Pancreas (tissue), 10 donors: ENCODE data around the gene HOXC12. TPM values are rescaled to one million over a fixed set of nuclear protein-coding genes. Genes with fewer than 3 reads are reported as not detected.
A peak's percentile ranks its signal among the peaks of the same experiment; 100 is the strongest.

ENCODE experiments used
- ATAC-seq, 4 donors: fragments of 200-7000 bp; cut with Tn5 transposase; one replicate each; pipeline versions ENCODE4 v1.8.0 to v1.9.1; 2020; ENCODE audit warnings: mild to moderate bottlenecking in 4 of 4, moderate library complexity in 4 of 4
- DNase-seq, 6 donors: peaks; one replicate each; pipeline ENCODE4 v3.0.0-alpha.2; 2020
- FAIRE-seq: peaks from 2 replicates; lab custom pipeline; 2012; peaks lifted over from hg19 to GRCh38; lab: Jason Lieb, UNC
- H3K27ac ChIP-seq, 4 donors: fragments of 200-600 bp; sonication (generic); 1 replicate in 3 of 4; 2 replicates in 1 of 4; pipeline versions ENCODE4 v1.5.0 to v1.8.0; 2020
- H3K27me3 ChIP-seq, 4 donors: fragments of 200-600 bp; one replicate each; pipeline ENCODE4 v1.8.0; 2021
- H3K36me3 ChIP-seq, 3 donors: fragments of 200-600 bp; sonication (generic) in 1 of 3; one replicate each; pipeline versions ENCODE4 v1.5.0 to v1.8.0; 2020 to 2021
- H3K4me1 ChIP-seq, 3 donors: fragments of 200-600 bp; one replicate each; pipeline ENCODE4 v1.8.0; 2021
- H3K4me3 ChIP-seq, 4 donors: fragments of 200-600 bp; sonication (generic) in 2 of 4; one replicate each; pipeline versions ENCODE4 v1.5.0 to v1.8.0; 2020 to 2021
- H3K9me3 ChIP-seq, 4 donors: fragments of 200-600 bp; one replicate each; pipeline ENCODE4 v1.8.0; 2021
- WGBS, 2 donors: extraction: QIAGEN DNeasy Blood & Tissue Kit; methylation state at CpG; one replicate each; pipeline ENCODE4 v1.1.7; 2013; 5-methylcytosine and 5-hydroxymethylcytosine counted together
- intact Hi-C, 3 donors: fragments of 100-400 bp; cut with DNase I; formaldehyde crosslinking; loops; one replicate each; pipeline versions ENCODE4 v1.11.1 to v1.14.2; 2022
- polyA plus RNA-seq, 2 donors: library from polyadenylated mRNA; stranded (reverse); fragments of 200-250 nt; gene quantifications; one replicate each; pipeline ENCODE4 v1.2.3, GENCODE V29; 2013
- total RNA-seq, 6 donors: library from RNA; stranded (reverse); fragmentation: NEBNext Ultra II Directional in 4 of 6; extraction: Animal tissue kit (Norgen Biotek cat#: 25700) in 4 of 6; gene quantifications; one replicate each; pipeline versions ENCODE4 v1.2.1 to v1.2.4, GENCODE V29; 2021 to 2023
- TF ChIP-seq, protein P1 (sequence below), 4 donors: fragments of 200-600 bp; sonication (generic) in 3 of 4; IDR thresholded peaks; one replicate each; pipeline versions ENCODE4 v1.5.0 to v1.8.0; 2021; ENCODE audit warnings: antibody characterized with exemption in 4 of 4
- donor health status: healthy with polysubstance abuse.
- donor health status: DM: no; HTN: no; CAD: no; lungs with moderate emphysema.
- donor health status: DM: no; HTN: no; CAD: no.
- donor health status: control.
- donor health status: control.
- donor health status: Bipolar disorder and iron deficiency.
- donor health status: DM: yes; HTN: yes; CAD: no.
- donor health status: DM: no; HTN: no; CAD: no.
- donor health status: DM: no; HTN: no; CAD: no.
- donor health status: DM: yes; HTN: yes; CAD: no.

The HOXC12 gene
- total and polyA plus RNA-seq, 8 donors: not detected

GRCh38 chr12:53950789-53951576 is 3.7 kb upstream of the HOXC12 start:
- no peaks in the 10 kb centered on the region for H3K36me3 ChIP-seq
- no peak for FAIRE-seq
- peak in 1 of 6 donors; percentile 72 for DNase-seq

DNA sequence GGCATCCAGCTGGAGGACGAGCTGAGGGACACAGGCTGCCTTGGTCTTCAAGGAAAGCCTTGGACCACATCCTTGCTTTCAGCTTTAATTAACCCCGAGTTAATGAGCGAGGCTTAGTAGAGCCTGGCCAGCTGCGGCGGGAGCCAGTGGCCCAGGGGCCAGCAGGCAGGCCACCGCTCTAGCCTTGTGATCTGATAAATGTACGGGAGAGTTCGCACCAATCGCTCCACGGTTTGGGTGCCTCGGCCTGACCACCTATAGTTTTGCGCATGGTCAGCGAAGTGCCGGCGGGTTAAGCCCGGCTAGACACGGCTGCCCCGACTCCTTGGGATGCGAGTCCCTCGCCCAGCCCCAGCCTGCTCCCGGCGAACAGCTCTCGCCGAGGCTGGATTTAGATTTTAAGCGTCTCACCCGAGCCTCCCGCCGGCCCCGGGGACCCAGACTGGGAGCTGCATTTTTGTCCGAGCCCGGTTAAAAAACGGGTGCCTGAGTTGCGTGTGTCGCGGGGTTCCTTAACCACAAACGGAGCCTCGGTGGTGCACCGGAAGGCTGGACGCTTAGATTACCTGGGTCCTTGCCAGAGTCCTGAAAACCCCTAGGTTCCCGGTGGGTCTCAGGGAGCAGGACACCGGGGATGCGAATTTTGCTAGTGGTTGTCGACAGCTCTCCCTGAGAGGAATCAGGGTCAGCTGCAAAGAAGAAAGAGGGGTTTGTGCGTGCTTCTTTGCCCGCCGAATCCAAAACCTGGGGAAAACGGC is 2.9 kb upstream of the HOXC12 start:
- DNase-seq (no peak), ATAC-seq (no peak), FAIRE-seq (no peak)
- Histone ChIP-seq H3K27ac (no peak overlapping the region), H3K9me3 (no peaks in the 10 kb centered on the region), H3K4me3 (no peak overlapping the region), H3K4me1 (no peaks in the 10 kb centered on the region), H3K27me3 (peaks cover 7 to 67% (median 20%) of the 10 kb centered on the region in 4 donors), H3K36me3 (no peaks in the 10 kb centered on the region)
- WGBS, 2 donors: 5 to 6% methylated on average over 47 of the region's 47 CpGs
- intact Hi-C loops: no loop called here
- TF ChIP-seq, protein P1, sequence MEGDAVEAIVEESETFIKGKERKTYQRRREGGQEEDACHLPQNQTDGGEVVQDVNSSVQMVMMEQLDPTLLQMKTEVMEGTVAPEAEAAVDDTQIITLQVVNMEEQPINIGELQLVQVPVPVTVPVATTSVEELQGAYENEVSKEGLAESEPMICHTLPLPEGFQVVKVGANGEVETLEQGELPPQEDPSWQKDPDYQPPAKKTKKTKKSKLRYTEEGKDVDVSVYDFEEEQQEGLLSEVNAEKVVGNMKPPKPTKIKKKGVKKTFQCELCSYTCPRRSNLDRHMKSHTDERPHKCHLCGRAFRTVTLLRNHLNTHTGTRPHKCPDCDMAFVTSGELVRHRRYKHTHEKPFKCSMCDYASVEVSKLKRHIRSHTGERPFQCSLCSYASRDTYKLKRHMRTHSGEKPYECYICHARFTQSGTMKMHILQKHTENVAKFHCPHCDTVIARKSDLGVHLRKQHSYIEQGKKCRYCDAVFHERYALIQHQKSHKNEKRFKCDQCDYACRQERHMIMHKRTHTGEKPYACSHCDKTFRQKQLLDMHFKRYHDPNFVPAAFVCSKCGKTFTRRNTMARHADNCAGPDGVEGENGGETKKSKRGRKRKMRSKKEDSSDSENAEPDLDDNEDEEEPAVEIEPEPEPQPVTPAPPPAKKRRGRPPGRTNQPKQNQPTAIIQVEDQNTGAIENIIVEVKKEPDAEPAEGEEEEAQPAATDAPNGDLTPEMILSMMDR (IDR thresholded peaks at IDR 0.05): no peak

More at GRCh38 chr12:53950789-53951576, 3.7 kb upstream of the HOXC12 start:
- intact Hi-C loops: no loop called here
- no peaks in the 10 kb centered on the region for H3K9me3 ChIP-seq
- H3K27ac ChIP-seq: no peak overlapping the region
- H3K27me3 ChIP-seq: peaks cover 7 to 69% (median 20%) of the 10 kb centered on the region in 4 donors
- 3 to 4% methylated on average over 34 of the region's 34 CpGs for WGBS, 2 donors
- ATAC-seq: no peak
- TF ChIP-seq, protein P1 (IDR thresholded peaks at IDR 0.05): no peak
- no peaks in the 10 kb centered on the region for H3K4me1 ChIP-seq
- no peak overlapping the region for H3K4me3 ChIP-seq

DNA sequence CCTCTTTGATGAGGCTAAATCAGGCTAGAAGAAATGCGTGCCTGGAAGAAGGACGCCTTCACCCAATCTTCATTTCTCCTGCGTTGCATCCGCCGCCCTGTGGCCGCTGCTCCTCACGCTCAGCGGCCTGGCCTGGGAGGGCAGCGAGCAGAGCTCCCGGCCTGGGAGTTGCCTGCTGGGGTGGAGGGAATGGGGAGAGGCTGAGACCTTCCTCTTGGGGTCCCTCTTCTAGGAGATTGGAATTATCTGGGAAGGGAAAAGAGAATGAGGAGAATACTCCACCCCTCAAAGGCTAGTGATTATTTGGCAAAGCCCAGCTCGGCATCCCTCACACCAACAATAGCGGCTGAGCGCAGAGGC is 2.4 kb upstream of the HOXC12 start:
- TF ChIP-seq, protein P1 (IDR thresholded peaks at IDR 0.05): no peak
- Histone ChIP-seq H3K27me3 (peaks cover 7 to 68% (median 20%) of the 10 kb centered on the region in 4 donors), H3K4me1 (no peaks in the 10 kb centered on the region), H3K27ac (no peak overlapping the region), H3K9me3 (no peaks in the 10 kb centered on the region), H3K36me3 (no peaks in the 10 kb centered on the region), H3K4me3 (no peak overlapping the region)
- WGBS, 2 donors: 7 to 11% methylated on average over 13 of the region's 13 CpGs
- DNase-seq (peak in 1 of 6 donors; percentile 24), ATAC-seq (no peak), FAIRE-seq (no peak)
- intact Hi-C loops: no loop called here

GRCh38 chr12:53952871-53953734 is 1.6 kb upstream of the HOXC12 start:
- Histone ChIP-seq H3K4me3 (no peak overlapping the region), H3K27me3 (peaks cover 7 to 74% (median 21%) of the 10 kb centered on the region in 4 donors), H3K27ac (no peak overlapping the region), H3K36me3 (no peaks in the 10 kb centered on the region), H3K9me3 (no peaks in the 10 kb centered on the region), H3K4me1 (no peaks in the 10 kb centered on the region)
- TF ChIP-seq, protein P1 (IDR thresholded peaks at IDR 0.05): no peak
- no peak for FAIRE-seq
- peak in 1 of 6 donors; percentile 64 for DNase-seq
- intact Hi-C loops: no loop called here
- no peak for ATAC-seq
- WGBS, 2 donors: 5 to 6% methylated on average over 38 of the region's 38 CpGs
